A673 (cell line): ENCODE data around the gene CDC42BPG. TPM values are rescaled to one million over a fixed set of nuclear protein-coding genes. Genes with fewer than 3 reads are reported as not detected.

ENCODE experiments used
- BruUV-seq: library from RNA; stranded (reverse); fragments of 400-500 nt; replicated peaks from 2 replicates; lab custom pipeline; 2021; lab: Mats Ljungman, UMichigan
- CTCF ChIA-PET: fragments of 300-600 bp; sonication (Branson Sonifier 250); formaldehyde crosslinking; loops from one replicate; lab custom pipeline; 2022; ENCODE audit warnings: antibody characterized with exemption; lab: Charles Lee
- POLR2A ChIA-PET: fragments of 300-600 bp; sonication (Branson Sonifier 250); formaldehyde crosslinking; loops from one replicate; lab custom pipeline; 2022; ENCODE audit warnings: antibody characterized with exemption; ENCODE audit not compliant: low non-redundant PET; lab: Charles Lee
- DNase-seq: peaks from one replicate; pipeline ENCODE4 v3.0.0-alpha.2; 2015; ENCODE audit warnings: low spot score
- H3K27ac ChIP-seq: fragments of 200-600 bp; sonication (generic); 2 replicates; pipeline ENCODE4 v1.5.1; 2016; ENCODE audit warnings: mixed run types, low read depth, mild to moderate bottlenecking, mixed read lengths, antibody characterized with exemption, low read length; ENCODE audit not compliant: poor library complexity, severe bottlenecking
- H3K27me3 ChIP-seq: fragments of 200-600 bp; sonication (generic); replicated peaks from 2 replicates; pipeline ENCODE4 v1.6.1; 2017; ENCODE audit warnings: mixed run types, low read depth, mild to moderate bottlenecking, mixed read lengths, antibody characterized with exemption, low read length; ENCODE audit not compliant: insufficient read depth, poor library complexity
- H3K36me3 ChIP-seq: fragments of 200-600 bp; sonication (generic); 2 replicates; pipeline ENCODE4 v1.6.1; 2016; ENCODE audit warnings: mixed run types, mild to moderate bottlenecking, mixed read lengths, antibody characterized with exemption, low read length; ENCODE audit not compliant: insufficient read depth, poor library complexity, severe bottlenecking
- H3K4me1 ChIP-seq: fragments of 200-600 bp; sonication (generic); 2 replicates; pipeline ENCODE4 v1.6.1; 2017; ENCODE audit warnings: mixed run types, mild to moderate bottlenecking, mixed read lengths, antibody characterized with exemption, low read length; ENCODE audit not compliant: insufficient read depth, poor library complexity, severe bottlenecking
- H3K4me3 ChIP-seq: fragments of 200-600 bp; sonication (generic); 2 replicates; pipeline ENCODE4 v1.5.1; 2016; ENCODE audit warnings: low read depth, mixed run types, mild to moderate bottlenecking, mixed read lengths, low read length; ENCODE audit not compliant: poor library complexity, severe bottlenecking
- H3K9me3 ChIP-seq: fragments of 200-600 bp; sonication (generic); 2 replicates; pipeline ENCODE4 v1.6.1; 2016; ENCODE audit warnings: mixed run types, low read depth, mild to moderate bottlenecking, mixed read lengths, antibody characterized with exemption, low read length; ENCODE audit not compliant: poor library complexity, severe bottlenecking
- EZH2 ChIP-seq: fragments of 200-600 bp; sonication (generic); IDR thresholded peaks from 2 replicates; pipeline ENCODE4 v1.6.1; 2017; ENCODE audit warnings: borderline replicate concordance, low read depth, mild to moderate bottlenecking, mixed read lengths, antibody characterized with exemption, low read length; ENCODE audit not compliant: poor library complexity, severe bottlenecking
- intact Hi-C: fragments of 100-400 bp; cut with micrococcal nuclease; formaldehyde crosslinking; loops from one replicate; pipeline ENCODE4 v1.10.0; 2022; ENCODE audit not compliant: unreplicated experiment
- total RNA-seq: library from RNA; stranded (reverse); gene quantifications from 2 replicates; pipeline ENCODE4 v1.2.3, GENCODE V29; 2021
- TF ChIP-seq, protein P1 (sequence below): fragments of 300-800, 200-600 bp; sonication (generic); conservative IDR thresholded peaks from 2 replicates; pipeline ENCODE4 v1.5.1; 2017; ENCODE audit warnings: low read depth, mild to moderate bottlenecking, antibody characterized with exemption, low read length, moderate library complexity, mixed read lengths

Gene CDC42BPG
- total RNA-seq, 1 experiment from 2014 or later: 4.6 TPM

DNA sequence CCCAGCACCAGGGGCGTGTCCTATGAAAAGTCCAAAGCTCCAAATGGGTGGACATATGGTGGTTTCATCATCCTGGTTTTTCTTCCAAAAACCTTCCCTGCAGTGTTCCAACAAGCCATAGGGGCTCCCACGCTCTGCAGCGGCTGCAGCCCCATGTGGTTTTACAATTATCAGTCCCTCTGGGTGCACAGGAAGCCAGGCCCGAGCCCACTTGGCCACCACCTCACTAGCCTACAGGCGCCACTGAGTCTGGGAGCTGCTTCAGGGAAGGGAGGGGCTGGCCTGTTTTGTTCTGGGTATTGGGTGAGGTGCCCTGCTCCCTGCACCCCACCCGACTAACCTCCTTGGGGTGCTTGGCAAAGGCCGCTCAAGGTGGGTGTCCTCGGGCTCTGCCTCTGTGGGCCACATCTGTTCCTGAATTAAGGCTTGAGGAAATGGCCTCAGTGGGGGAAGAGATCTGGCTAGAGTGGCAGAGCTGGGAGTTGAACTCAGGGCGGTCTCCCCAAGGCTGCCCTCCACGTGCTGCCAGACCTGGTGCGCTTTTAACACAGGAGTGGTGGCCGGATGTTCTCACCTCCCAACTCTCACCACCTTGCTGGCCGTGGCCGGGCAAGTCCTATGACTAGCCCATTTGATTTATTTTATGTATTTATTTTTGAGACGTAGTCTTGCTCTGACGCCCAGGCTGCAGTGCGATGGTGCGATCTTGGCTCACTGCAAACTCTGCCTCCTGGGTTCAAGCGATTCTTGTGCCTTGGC lies 5.3 kb upstream of the CDC42BPG start:
- CTCF ChIA-PET: interaction anchor here (0.6 to 3.1 kb wide), 3 partner anchors 36 to 135 kb away, joined by 3 to 14 read pairs (median 5); no protein-coding TSS in a partner anchor
- no peak overlapping the region for H3K4me3 ChIP-seq
- no TSS peak for BruUV-seq
- no peaks in the 10 kb centered on the region for H3K27me3 ChIP-seq
- no peaks in the 10 kb centered on the region for H3K36me3 ChIP-seq
- peaks cover 2% of the 10 kb centered on the region for H3K4me1 ChIP-seq
- intact Hi-C loops: loop anchor here (5.0 to 10.0 kb wide), 4 partner anchors 268 to 483 kb away; partner anchors contain the start of genes CDC42EP2, DPF2 and ZNHIT2
- DNase-seq: no peak
- H3K27ac ChIP-seq: no peak overlapping the region
- H3K9me3 ChIP-seq: no peaks in the 10 kb centered on the region
- POLR2A ChIA-PET: no interaction called here
- no peak for TF ChIP-seq EZH2

DNA sequence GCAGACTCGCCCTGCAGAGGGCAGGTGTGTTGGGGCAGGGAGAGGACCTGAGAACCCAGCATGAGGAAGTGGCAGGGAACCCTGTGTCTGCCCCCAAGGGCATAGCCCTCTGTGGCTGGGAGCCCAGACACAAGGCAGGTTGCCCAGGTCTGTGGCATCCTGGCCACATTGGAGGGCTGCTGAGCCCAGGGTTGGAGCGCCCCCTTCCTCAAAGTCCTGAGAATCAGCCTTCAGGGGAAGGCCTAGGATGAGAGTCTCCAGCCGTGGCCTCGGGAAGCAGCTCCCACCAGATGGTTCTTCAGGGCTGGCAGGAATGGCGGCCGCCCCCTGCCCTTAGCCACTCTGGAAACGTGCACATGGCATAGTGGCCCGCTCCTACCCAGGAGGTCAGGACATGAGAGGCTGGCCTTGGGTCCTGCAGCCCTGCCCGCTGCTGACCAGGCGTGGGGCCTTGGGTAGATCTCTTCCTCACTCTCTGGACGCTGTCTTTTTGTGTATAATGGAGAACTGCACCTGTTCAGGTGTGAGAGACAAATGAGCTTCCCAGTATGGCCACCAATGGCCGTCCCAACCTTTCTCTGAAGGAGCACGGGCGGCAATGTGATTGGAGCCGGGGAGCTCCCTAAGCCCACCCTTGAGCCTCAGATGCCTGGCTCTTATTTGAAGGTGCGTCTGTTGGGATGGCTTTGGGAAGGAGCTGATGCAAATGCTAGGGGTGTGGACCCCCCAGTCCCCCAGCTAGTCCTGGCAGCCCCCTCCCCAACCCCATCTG lies 4.6 kb upstream of the CDC42BPG start:
- H3K4me1 ChIP-seq: peaks cover under 1% of the 10 kb centered on the region
- H3K4me3 ChIP-seq: no peak overlapping the region
- H3K9me3 ChIP-seq: no peaks in the 10 kb centered on the region
- ChIA-PET CTCF (interaction anchor here (1.1 to 3.1 kb wide), 3 partner anchors 36 to 268 kb away, joined by 5 to 14 read pairs (median 7); partner anchors contain the start of gene ZNHIT2), POLR2A (no interaction called here)
- TF ChIP-seq, protein P1, sequence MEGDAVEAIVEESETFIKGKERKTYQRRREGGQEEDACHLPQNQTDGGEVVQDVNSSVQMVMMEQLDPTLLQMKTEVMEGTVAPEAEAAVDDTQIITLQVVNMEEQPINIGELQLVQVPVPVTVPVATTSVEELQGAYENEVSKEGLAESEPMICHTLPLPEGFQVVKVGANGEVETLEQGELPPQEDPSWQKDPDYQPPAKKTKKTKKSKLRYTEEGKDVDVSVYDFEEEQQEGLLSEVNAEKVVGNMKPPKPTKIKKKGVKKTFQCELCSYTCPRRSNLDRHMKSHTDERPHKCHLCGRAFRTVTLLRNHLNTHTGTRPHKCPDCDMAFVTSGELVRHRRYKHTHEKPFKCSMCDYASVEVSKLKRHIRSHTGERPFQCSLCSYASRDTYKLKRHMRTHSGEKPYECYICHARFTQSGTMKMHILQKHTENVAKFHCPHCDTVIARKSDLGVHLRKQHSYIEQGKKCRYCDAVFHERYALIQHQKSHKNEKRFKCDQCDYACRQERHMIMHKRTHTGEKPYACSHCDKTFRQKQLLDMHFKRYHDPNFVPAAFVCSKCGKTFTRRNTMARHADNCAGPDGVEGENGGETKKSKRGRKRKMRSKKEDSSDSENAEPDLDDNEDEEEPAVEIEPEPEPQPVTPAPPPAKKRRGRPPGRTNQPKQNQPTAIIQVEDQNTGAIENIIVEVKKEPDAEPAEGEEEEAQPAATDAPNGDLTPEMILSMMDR: no peak; the same call in 1 of the 2 replicates
- TF ChIP-seq EZH2: no peak
- intact Hi-C loops: loop anchor here (5.0 to 10.0 kb wide), 4 partner anchors 268 to 483 kb away; partner anchors contain the start of genes CDC42EP2, DPF2 and ZNHIT2
- no peak overlapping the region for H3K27ac ChIP-seq
- DNase-seq: no peak
- no peaks in the 10 kb centered on the region for H3K36me3 ChIP-seq
- no TSS peak for BruUV-seq
- H3K27me3 ChIP-seq: no peaks in the 10 kb centered on the region

DNA sequence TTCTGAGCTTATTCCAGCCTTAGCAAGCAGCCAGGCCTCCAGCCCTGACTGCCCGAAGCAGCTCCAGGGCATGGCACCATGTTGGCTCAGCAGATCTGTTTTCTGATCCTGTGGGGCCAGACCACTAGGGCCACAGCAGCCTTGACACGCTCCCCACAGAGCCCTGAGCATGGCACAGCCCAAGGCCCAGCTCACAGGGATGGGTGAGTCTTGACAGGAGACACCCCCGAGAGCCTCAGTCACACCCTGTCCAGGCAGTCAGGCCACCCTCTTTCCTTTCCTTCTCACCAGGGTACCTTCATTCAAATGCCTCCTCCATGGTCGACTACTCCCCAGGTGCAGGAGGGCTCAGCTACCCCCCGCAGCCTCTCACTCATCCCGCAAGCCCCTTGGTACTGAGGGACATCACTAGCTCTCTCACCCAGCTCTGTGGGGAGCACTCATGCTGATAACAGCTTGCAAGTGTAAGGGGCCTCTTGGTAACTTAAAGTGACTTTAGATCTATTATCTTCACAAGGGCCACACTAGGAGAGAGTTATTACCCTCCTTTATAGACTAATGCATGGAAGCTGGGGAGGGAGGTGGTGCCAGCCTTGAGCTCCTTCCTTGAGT lies 3.9 kb upstream of the CDC42BPG start:
- no peak for TF ChIP-seq EZH2
- TF ChIP-seq, protein P1: no peak
- intact Hi-C loops: loop anchor here (5.0 to 10.0 kb wide), 4 partner anchors 269 to 484 kb away; partner anchors contain the start of genes CDC42EP2, DPF2 and ZNHIT2

More for the DNA sequence above, 3.9 kb upstream of the CDC42BPG start:
- BruUV-seq: no TSS peak
- Histone ChIP-seq H3K4me1 (peaks cover 7% of the 10 kb centered on the region), H3K27me3 (no peaks in the 10 kb centered on the region), H3K4me3 (no peak overlapping the region), H3K27ac (no peak overlapping the region), H3K9me3 (no peaks in the 10 kb centered on the region), H3K36me3 (no peaks in the 10 kb centered on the region)
- ChIA-PET CTCF (interaction anchor here (1.0 to 3.1 kb wide), 3 partner anchors 22 to 269 kb away, joined by 3 to 14 read pairs (median 7); partner anchors contain the start of gene ZNHIT2), POLR2A (interaction anchor here (0.9 kb wide), 1 partner anchor 12 kb away, joined by 3 read pairs; no protein-coding TSS in a partner anchor)
- DNase-seq: no peak
